Effector memory CD8-positive, alpha-beta T cell (primary cell): ENCODE data around the gene SKP1.
"Not testable (repeated sequence)": the region's sequence is repeated elsewhere in the genome, so short reads cannot be mapped to it uniquely, and the experiment has no call there.

Experiments used
- ATAC-seq: fragments of 150-1000 bp; cut with Tn5 transposase; replicated peaks from 2 replicates; pipeline ENCODE4 v1.10.0; 2021; ENCODE audit warnings: mild to moderate bottlenecking, moderate library complexity
- DNase-seq, 3 experiments: peaks; one replicate each; pipeline ENCODE4 v3.0.0; 2021
- H3K27ac Mint-ChIP-seq, 2 donors: one replicate each; pipeline ENCODE4 v1.8.0; 2022; ENCODE audit warnings: mild to moderate bottlenecking in 2 of 2, mixed read lengths in 2 of 2, moderate library complexity in 2 of 2
- H3K27me3 Mint-ChIP-seq, 2 donors: one replicate each; pipeline ENCODE4 v1.8.0; 2022; ENCODE audit warnings: mixed read lengths in 2 of 2
- H3K36me3 Mint-ChIP-seq: one replicate; pipeline ENCODE4 v1.8.0; 2022; ENCODE audit warnings: mild to moderate bottlenecking, moderate library complexity, mixed read lengths; ENCODE audit not compliant: insufficient read depth
- H3K4me1 Mint-ChIP-seq, 2 donors: one replicate each; pipeline ENCODE4 v1.8.0; 2022; ENCODE audit warnings: low read depth in 2 of 2, mixed read lengths in 2 of 2
- H3K4me3 Mint-ChIP-seq, 2 donors: one replicate each; pipeline ENCODE4 v1.8.0; 2022; ENCODE audit warnings: mild to moderate bottlenecking in 2 of 2, mixed read lengths in 2 of 2, moderate library complexity in 2 of 2
- H3K9me3 Mint-ChIP-seq, 2 donors: one replicate each; pipeline ENCODE4 v1.8.0; 2022; ENCODE audit warnings: mixed read lengths in 2 of 2

SKP1 gene

DNA sequence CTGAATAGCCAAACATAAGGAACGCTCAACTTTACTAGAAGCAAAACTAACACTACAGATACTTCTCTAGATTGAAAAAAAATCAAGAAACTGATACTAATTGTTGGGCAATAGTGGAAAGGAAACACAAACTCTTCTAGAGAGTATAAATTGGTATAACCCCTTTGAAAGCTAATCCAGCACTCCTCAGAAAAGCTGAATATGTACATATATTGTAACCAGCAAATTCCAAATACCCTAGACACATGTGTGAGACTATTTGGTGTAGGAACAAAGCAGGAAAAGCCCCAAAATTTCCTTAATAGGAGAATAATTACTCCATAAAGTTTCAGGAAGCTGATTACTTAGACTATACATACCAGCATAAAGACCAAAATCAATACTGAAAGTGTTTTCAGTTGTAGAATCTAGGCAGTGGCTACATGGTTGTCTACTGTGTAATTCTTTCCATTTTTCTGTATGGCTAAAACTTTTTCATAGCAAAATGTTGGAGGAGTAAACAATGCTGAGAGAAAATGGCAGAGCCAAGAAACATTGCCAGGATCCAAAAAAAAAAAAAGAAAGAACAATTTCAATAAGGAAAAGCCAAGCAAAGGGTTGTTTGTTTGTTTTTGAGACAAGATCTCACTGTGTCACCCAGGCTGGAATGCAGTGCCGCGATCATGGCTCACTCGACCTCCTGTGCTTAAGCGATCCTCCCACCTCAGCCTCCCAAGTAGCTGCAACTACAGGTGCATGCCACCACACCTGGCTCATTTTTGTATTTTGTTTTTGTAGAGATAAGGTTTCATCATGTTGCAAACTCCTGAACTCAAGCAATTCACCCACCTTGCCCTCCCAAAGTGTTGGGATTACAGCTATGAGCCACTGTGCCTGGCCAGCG lies 15.0 kb downstream of the SKP1 start:
- H3K27me3 Mint-ChIP-seq, result no peaks in the 10 kb centered on the region
- H3K9me3 Mint-ChIP-seq, result no peaks in the 10 kb centered on the region
- H3K4me3 Mint-ChIP-seq, result no peak overlapping the region
- no peak for ATAC-seq
- H3K4me1 Mint-ChIP-seq, result peaks cover 15 to 37% of the 10 kb centered on the region in 2 donors
- peaks cover 97% of the 10 kb centered on the region for H3K36me3 Mint-ChIP-seq
- no peak for DNase-seq
- H3K27ac Mint-ChIP-seq, result peak overlapping the region in 1 of 2 donors; percentile 60

DNA sequence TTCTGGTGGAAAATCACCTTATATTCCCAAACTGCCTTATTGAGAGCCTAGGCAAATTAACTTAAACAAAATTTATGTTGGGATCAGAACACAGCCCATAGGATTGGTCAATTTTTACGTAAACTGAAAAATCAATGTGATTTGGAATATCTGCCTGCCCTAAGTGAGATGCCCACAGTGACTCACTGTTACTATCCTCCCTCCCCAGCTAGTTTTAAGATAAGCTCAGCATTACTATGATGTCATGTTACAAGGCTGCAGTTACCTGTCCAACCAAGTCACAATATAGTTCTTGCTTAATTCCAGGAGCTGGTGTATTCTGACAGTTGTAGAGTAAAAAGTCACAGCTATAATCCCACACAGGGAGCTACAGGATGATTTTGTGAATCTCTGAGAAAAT lies 23.1 kb downstream of the SKP1 start:
- no peak for ATAC-seq
- Mint-ChIP-seq H3K27ac (peak overlapping the region; percentile 83 to 88), H3K9me3 (no peaks in the 10 kb centered on the region), H3K4me3 (no peak overlapping the region), H3K27me3 (no peaks in the 10 kb centered on the region), H3K36me3 (peaks cover 95% of the 10 kb centered on the region), H3K4me1 (peaks cover 24 to 51% of the 10 kb centered on the region in 2 donors)
- DNase-seq, result no peak

DNA sequence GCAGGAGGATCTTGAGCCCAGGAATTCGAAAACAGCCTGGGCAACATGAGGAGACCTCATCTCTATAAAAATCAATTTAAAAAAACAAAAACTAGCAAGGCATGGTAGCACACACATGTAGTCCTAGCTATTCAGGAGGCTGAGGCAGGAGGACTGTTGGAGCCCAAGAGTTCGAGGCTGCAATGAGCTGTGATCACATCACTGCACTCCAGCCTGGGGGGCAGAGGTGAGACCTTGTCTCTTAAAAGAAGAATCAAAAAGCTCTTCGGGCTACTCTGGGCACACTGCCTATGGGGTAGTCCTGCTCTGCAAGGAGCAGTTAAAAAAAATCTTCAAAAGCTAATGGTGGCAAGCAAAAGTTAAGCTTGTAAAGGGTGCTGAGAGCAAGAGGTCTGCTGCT lies 23.5 kb downstream of the SKP1 start:
- Mint-ChIP-seq H3K27ac (peak overlapping the region; percentile 83 to 88), H3K9me3 (no peaks in the 10 kb centered on the region), H3K4me1 (peaks cover 24 to 48% of the 10 kb centered on the region in 2 donors), H3K27me3 (no peaks in the 10 kb centered on the region), H3K36me3 (peaks cover 95% of the 10 kb centered on the region), H3K4me3 (no peak overlapping the region)
- DNase-seq, result no peak
- no peak for ATAC-seq

GRCh38 chr5:134152173-134152832 lies 24.4 kb downstream of the SKP1 start:
- Mint-ChIP-seq H3K4me3 (peak overlapping the region in 1 of 2 donors; percentile 54), H3K36me3 (peaks cover 96% of the 10 kb centered on the region), H3K4me1 (peaks cover 21 to 40% of the 10 kb centered on the region in 2 donors), H3K27ac (peak overlapping the region; percentile 83 to 88)
- H3K27me3 Mint-ChIP-seq, H3K9me3 Mint-ChIP-seq, DNase-seq, ATAC-seq: not testable (repeated sequence)

GRCh38 chr5:134151723-134152122 lies 25.0 kb downstream of the SKP1 start:
- Mint-ChIP-seq H3K36me3 (peaks cover 96% of the 10 kb centered on the region), H3K27ac (peak overlapping the region; percentile 83 to 93), H3K4me1 (peaks cover 21 to 40% of the 10 kb centered on the region in 2 donors), H3K27me3 (no peaks in the 10 kb centered on the region), H3K9me3 (no peaks in the 10 kb centered on the region), H3K4me3 (no peak overlapping the region)
- DNase-seq (no peak), ATAC-seq (no peak)

DNA sequence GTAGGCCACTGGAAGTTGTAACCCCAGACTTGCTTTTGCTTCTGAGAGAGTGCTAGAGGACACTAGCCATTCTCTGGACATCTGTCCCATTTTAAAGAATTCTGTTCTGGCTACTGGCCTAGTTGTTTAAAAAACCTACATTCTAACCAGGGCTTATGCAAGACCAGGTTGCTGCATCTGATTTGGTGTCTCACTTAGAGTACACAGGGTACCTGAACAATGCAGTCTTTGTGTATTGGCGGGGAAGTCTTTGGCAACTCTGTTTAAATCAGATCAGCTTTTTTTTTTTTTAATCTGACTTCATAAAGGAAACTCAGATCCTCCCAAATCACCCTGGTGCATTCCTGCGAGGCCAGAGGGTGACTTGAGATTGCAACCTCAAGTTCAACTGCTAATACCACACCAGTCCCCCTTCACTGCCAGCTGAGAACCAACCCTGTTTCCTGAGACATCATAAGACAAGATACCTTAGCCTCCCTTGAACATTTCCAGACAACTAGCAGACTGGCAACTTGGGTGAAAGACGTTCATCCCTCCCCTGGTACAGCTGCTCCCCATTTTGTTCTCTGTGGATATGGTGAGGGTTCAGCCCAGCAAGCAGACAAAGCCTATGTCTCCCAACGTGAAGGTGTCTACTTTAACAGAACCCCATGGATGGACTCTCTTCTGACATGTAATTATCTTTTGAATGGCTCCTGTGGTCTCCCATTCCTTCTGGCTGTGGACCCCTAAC lies 27.0 kb downstream of the SKP1 start:
- ATAC-seq (no peak), DNase-seq (peak in 1 of 3 experiments; percentile 1)
- no peaks in the 10 kb centered on the region for H3K9me3 Mint-ChIP-seq
- peaks cover 20 to 35% of the 10 kb centered on the region in 2 donors for H3K4me1 Mint-ChIP-seq
- peak overlapping the region; percentile 90 to 93 for H3K27ac Mint-ChIP-seq
- H3K4me3 Mint-ChIP-seq, result no peak overlapping the region
- peaks cover 96% of the 10 kb centered on the region for H3K36me3 Mint-ChIP-seq
- H3K27me3 Mint-ChIP-seq, result no peaks in the 10 kb centered on the region

- H3K4me1 Mint-ChIP-seq, result peaks cover 21 to 36% of the 10 kb centered on the region in 2 donors
- ATAC-seq (no peak), DNase-seq (peak in 1 of 3 experiments; percentile 0)
- peaks cover 96% of the 10 kb centered on the region for H3K36me3 Mint-ChIP-seq
- no peaks in the 10 kb centered on the region for H3K27me3 Mint-ChIP-seq
- H3K4me3 Mint-ChIP-seq, result no peak overlapping the region
- H3K9me3 Mint-ChIP-seq, result no peaks in the 10 kb centered on the region
- H3K27ac Mint-ChIP-seq, result peak overlapping the region; percentile 90 to 93
Measured at GRCh38 chr5:134148986-134149539, 27.7 kb downstream of the SKP1 start.

GRCh38 chr5:134148316-134148715 lies 28.4 kb downstream of the SKP1 start:
- DNase-seq (no peak), ATAC-seq (no peak)
- Mint-ChIP-seq H3K27me3 (no peaks in the 10 kb centered on the region), H3K9me3 (no peaks in the 10 kb centered on the region), H3K4me3 (no peak overlapping the region), H3K27ac (peak overlapping the region; percentile 10 to 99), H3K36me3 (peaks cover 96% of the 10 kb centered on the region), H3K4me1 (peaks cover 21 to 36% of the 10 kb centered on the region in 2 donors)

- ATAC-seq, result no peak
- H3K27me3 Mint-ChIP-seq, result no peaks in the 10 kb centered on the region
- peaks cover 96% of the 10 kb centered on the region for H3K36me3 Mint-ChIP-seq
- H3K4me3 Mint-ChIP-seq, result peak overlapping the region in 1 of 2 donors; percentile 25
- H3K4me1 Mint-ChIP-seq, result peaks cover 23 to 26% of the 10 kb centered on the region in 2 donors
- peak overlapping the region; percentile 85 to 99 for H3K27ac Mint-ChIP-seq
- no peak for DNase-seq
- no peaks in the 10 kb centered on the region for H3K9me3 Mint-ChIP-seq
Measured at GRCh38 chr5:134146651-134147518, 29.9 kb downstream of the SKP1 start.

DNA sequence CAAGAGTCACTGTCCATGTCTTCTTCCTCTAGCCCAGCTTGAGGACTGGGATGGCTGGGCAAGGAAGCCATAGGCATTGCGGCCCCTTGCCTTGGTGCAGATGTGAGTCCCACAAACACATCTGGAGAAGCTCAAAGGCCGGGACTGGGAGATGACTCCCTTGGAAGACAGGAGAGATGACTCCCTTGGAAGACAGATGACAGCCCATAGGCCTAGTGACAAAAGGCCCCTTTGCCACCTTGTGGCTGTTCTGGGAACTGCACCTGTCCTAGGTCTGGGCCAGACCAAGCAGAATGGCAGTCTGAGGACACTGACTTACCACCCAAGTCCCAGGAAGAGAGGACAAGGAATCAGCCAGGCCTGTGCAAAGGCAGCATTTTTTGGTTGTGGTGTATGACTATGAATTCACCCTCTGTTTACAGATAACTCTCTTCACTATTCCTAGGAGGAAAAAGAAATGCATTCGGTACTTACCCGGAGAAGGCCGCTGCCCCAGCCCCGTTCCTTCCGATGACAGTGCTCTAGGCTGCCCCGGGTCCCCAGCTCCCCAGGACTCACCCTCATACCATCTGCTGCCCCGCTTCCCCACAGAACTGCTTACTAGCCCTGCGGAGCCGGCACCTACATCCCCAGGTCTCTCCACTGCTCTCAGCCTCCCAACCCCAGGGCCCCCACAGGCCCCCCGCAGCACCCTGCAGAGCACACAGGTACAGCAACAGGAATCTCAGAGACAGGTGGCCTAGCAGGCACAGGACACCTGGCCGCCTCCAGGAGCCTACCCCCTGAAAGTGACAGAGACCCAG lies 30.8 kb downstream of the SKP1 start:
- DNase-seq (peak; percentile 83 to 86 (median 83)), ATAC-seq (peak; percentile 74)
- Mint-ChIP-seq H3K4me3 (peak overlapping the region in 1 of 2 donors; percentile 25), H3K9me3 (no peaks in the 10 kb centered on the region), H3K27me3 (no peaks in the 10 kb centered on the region), H3K4me1 (peaks cover 31 to 35% of the 10 kb centered on the region in 2 donors), H3K36me3 (peaks cover 98% of the 10 kb centered on the region), H3K27ac (peak overlapping the region; percentile 85 to 99)

DNA sequence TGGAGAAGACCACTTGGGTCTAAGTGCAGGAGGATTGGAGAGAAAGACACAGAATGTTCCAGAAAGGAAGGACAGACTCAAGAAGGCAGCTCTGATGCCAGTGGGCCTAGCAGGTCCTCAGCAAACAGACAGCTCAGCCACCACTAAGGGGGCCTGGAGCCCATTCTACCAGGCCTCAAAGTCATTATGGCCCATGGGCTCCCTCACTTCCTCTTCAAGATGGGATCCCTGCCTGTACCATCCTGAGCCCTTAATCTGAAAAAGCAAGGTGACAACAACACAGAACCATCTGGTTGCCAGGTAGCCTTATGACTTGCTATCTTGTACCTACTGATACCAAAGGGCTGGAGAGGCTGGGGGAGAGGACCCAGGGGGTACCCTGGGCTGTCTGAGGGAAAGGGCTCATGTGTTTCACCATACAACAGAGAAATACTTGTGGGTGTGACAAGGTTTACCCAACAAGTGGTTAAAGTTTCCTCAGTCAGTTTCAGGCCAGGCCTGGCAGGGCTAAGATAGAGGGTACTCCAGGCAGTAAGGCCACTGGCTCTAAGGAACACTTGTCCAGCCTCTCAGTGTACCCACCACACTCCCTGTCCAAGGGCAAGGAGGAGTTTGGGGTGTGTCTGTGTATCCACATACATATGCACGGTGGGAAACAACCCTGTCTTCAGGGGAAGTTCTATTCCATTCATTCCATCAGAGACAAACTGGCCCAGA lies 31.6 kb downstream of the SKP1 start:
- ATAC-seq (peak; percentile 6), DNase-seq (peak in 1 of 3 experiments; percentile 12)
- Mint-ChIP-seq H3K9me3 (no peaks in the 10 kb centered on the region), H3K27me3 (no peaks in the 10 kb centered on the region), H3K4me3 (peak overlapping the region in 1 of 2 donors; percentile 57), H3K36me3 (peaks cover 100% of the 10 kb centered on the region), H3K27ac (peak overlapping the region; percentile 85 to 99), H3K4me1 (peaks cover 37 to 43% of the 10 kb centered on the region in 2 donors)
